WERI-Rb-1 (cell line): ENCODE results near the gene NAV2.

ENCODE experiments used
- DNase-seq: peaks from one replicate; pipeline ENCODE4 v3.0.0-alpha.2; 2020
- H3K27ac ChIP-seq: fragments of 250-450 bp; sonication (Bioruptor Pico); 2 replicates; pipeline ENCODE4 v1.5.1; 2020; ENCODE audit warnings: mild to moderate bottlenecking, moderate library complexity
- H3K27me3 ChIP-seq: fragments of 250-450 bp; sonication (Bioruptor Pico); 2 replicates; pipeline ENCODE4 v1.5.1; 2021; ENCODE audit warnings: mild to moderate bottlenecking, low read depth, moderate library complexity; ENCODE audit not compliant: insufficient read depth, severe bottlenecking
- H3K36me3 ChIP-seq: fragments of 250-450 bp; sonication (Bioruptor Pico); 2 replicates; pipeline ENCODE4 v1.5.1; 2020; ENCODE audit warnings: mild to moderate bottlenecking, moderate library complexity
- H3K4me3 ChIP-seq: 2 replicates; pipeline ENCODE4 v1.5.1; 2011; ENCODE audit warnings: low read depth, mild to moderate bottlenecking, control low read depth, low read length
- H3K9me3 ChIP-seq: fragments of 250-450 bp; sonication (Bioruptor Pico); 2 replicates; pipeline ENCODE4 v1.5.1; 2021; ENCODE audit warnings: mild to moderate bottlenecking, moderate library complexity; ENCODE audit not compliant: severe bottlenecking
- TF ChIP-seq, protein P1 (sequence below): IDR thresholded peaks from 2 replicates; pipeline ENCODE4 v1.5.1; 2011; ENCODE audit warnings: low read depth, mild to moderate bottlenecking, control low read depth, inconsistent platforms, low read length

The NAV2 gene

DNA sequence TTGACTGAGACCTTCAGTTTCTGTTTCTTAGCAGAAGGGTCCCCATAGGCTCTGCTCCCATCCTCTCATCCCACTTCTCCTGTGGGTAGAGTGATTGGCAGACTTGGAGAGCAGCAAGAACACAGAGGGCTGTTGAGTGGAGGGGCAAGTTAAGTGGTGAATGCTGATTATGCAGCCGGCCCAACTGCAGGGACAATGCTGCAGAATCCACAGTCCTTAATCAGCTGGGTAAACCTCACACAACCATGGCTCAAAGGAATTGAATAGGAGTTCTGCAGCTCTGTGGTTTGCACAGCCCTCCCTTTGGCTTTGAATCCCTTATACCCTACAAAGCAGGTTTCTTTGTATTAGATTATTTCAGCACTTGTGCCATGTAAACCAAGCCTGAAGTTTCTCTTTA is 161.1 kb downstream of the NAV2 start:
- no peak overlapping the region for H3K4me3 ChIP-seq
- no peak overlapping the region for H3K27ac ChIP-seq
- no peak for DNase-seq
- TF ChIP-seq, protein P1, sequence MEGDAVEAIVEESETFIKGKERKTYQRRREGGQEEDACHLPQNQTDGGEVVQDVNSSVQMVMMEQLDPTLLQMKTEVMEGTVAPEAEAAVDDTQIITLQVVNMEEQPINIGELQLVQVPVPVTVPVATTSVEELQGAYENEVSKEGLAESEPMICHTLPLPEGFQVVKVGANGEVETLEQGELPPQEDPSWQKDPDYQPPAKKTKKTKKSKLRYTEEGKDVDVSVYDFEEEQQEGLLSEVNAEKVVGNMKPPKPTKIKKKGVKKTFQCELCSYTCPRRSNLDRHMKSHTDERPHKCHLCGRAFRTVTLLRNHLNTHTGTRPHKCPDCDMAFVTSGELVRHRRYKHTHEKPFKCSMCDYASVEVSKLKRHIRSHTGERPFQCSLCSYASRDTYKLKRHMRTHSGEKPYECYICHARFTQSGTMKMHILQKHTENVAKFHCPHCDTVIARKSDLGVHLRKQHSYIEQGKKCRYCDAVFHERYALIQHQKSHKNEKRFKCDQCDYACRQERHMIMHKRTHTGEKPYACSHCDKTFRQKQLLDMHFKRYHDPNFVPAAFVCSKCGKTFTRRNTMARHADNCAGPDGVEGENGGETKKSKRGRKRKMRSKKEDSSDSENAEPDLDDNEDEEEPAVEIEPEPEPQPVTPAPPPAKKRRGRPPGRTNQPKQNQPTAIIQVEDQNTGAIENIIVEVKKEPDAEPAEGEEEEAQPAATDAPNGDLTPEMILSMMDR = no peak
- no peaks in the 10 kb centered on the region for H3K9me3 ChIP-seq
- peaks cover 84% of the 10 kb centered on the region for H3K27me3 ChIP-seq
- H3K36me3 ChIP-seq = no peaks in the 10 kb centered on the region

- Histone ChIP-seq H3K36me3 (no peaks in the 10 kb centered on the region), H3K27ac (no peak overlapping the region), H3K27me3 (peaks cover 86% of the 10 kb centered on the region), H3K4me3 (no peak overlapping the region), H3K9me3 (no peaks in the 10 kb centered on the region)
- no peak for DNase-seq
- TF ChIP-seq, protein P1 = no peak
Measured at GRCh38 chr11:19874266-19874665, 161.6 kb downstream of the NAV2 start.

- H3K9me3 ChIP-seq = no peaks in the 10 kb centered on the region
- peaks cover 88% of the 10 kb centered on the region for H3K27me3 ChIP-seq
- DNase-seq = no peak
- H3K27ac ChIP-seq = no peak overlapping the region
- no peaks in the 10 kb centered on the region for H3K36me3 ChIP-seq
- no peak overlapping the region for H3K4me3 ChIP-seq
- TF ChIP-seq, protein P1 = no peak
Measured at GRCh38 chr11:19876750-19877149, 164.1 kb downstream of the NAV2 start.

DNA sequence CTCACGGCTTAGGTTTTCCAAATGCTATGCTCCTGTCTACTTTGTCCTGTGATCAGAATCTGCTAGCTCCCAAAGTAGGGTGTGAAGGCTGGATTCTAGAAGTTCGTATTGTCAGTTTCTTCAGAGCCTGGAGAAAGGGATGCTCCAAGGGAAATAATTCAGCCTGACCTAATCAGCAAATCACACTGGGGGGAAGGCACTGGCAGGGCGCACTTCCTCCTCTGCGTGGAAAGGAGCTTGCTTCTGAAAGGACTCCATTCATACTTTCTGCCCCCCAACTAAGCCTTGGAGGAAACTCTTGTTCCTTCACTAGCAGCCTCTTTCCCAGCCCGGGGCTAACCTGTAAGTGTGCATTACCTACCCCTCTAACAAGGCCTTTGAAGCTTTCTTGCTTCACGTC is 165.9 kb downstream of the NAV2 start:
- H3K36me3 ChIP-seq = no peaks in the 10 kb centered on the region
- no peak overlapping the region for H3K4me3 ChIP-seq
- DNase-seq = no peak
- no peak overlapping the region for H3K27ac ChIP-seq
- no peaks in the 10 kb centered on the region for H3K9me3 ChIP-seq
- peaks cover 85% of the 10 kb centered on the region for H3K27me3 ChIP-seq
- TF ChIP-seq, protein P1 = no peak

GRCh38 chr11:19879307-19880087 is 166.9 kb downstream of the NAV2 start:
- DNase-seq = no peak

More at GRCh38 chr11:19879307-19880087, 166.9 kb downstream of the NAV2 start:
- peaks cover 84% of the 10 kb centered on the region for H3K27me3 ChIP-seq
- H3K27ac ChIP-seq = no peak overlapping the region
- no peaks in the 10 kb centered on the region for H3K9me3 ChIP-seq
- TF ChIP-seq, protein P1 = no peak
- H3K36me3 ChIP-seq = no peaks in the 10 kb centered on the region
- H3K4me3 ChIP-seq = no peak overlapping the region
